HG03064 (cell line): ENCODE data around the gene HINFP.

Source experiments
- ATAC-seq: cut with Tn5 transposase; IDR thresholded peaks from one replicate; pipeline ENCODE4 v1.9.1; 2021; ENCODE audit warnings: low read depth; ENCODE audit not compliant: unreplicated experiment

HINFP gene, protein sequence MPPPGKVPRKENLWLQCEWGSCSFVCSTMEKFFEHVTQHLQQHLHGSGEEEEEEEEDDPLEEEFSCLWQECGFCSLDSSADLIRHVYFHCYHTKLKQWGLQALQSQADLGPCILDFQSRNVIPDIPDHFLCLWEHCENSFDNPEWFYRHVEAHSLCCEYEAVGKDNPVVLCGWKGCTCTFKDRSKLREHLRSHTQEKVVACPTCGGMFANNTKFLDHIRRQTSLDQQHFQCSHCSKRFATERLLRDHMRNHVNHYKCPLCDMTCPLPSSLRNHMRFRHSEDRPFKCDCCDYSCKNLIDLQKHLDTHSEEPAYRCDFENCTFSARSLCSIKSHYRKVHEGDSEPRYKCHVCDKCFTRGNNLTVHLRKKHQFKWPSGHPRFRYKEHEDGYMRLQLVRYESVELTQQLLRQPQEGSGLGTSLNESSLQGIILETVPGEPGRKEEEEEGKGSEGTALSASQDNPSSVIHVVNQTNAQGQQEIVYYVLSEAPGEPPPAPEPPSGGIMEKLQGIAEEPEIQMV

DNA sequence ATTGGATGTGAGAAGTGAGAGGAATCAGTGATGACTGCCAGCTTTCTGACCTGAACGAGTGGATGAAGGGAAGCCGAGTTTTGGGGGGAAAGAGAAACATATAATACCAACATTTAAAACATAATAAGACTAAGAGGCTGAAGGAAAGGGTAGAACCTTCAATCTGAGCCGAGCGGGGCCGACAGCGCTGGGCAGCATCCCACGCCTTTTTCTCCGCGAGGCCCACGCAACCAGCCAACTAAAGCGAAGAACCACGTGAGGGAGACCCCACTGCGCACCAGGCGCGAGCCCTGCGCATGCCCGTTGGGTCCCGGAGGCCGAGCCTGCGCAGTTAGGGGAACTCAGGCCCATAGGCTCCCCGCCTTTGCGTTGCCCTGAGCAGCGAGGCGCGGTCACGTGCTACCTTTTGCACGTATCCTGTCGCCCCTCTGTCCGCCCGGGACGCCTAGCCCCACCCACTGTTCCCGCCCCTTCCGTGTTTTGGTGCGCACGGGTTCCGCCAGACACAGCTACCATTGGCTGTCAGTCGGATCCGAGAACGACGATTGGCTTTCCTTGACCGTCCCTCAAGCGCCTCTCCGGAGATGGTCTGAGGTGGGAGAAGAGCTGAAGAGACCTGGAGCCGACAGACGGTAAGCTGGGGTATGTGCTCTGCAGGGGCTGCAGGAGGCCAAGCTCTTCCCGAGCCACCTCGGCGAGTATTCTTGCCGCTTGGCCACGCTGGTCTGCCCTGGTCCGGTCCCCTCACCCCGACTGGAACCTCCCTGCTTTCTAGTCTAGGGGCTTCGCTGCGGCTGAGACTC lies at the start of gene HINFP:
HINFP (plus strand) TSS at position 573 of the 803 bp plus-strand sequence. CDS start 5,365 bp downstream, outside the sequence.
- peak; percentile 97 for ATAC-seq

DNA sequence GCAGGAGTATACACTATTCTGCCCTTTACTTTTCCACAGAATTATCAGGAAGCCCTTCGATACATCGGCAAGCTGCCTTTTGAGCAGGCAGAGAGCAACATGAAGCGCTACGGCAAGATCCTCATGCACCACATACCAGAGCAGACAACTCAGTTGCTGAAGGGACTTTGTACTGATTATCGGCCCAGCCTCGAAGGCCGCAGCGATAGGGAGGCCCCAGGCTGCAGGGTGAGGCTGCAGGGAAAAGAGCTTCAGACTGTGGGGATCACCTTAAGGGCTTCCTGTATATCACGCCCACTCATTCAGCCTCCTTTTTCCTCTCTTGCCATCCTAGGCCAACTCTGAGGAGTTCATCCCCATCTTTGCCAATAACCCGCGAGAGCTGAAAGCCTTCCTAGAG lies 43.5 kb upstream of the HINFP start:
- ATAC-seq = no peak

DNA sequence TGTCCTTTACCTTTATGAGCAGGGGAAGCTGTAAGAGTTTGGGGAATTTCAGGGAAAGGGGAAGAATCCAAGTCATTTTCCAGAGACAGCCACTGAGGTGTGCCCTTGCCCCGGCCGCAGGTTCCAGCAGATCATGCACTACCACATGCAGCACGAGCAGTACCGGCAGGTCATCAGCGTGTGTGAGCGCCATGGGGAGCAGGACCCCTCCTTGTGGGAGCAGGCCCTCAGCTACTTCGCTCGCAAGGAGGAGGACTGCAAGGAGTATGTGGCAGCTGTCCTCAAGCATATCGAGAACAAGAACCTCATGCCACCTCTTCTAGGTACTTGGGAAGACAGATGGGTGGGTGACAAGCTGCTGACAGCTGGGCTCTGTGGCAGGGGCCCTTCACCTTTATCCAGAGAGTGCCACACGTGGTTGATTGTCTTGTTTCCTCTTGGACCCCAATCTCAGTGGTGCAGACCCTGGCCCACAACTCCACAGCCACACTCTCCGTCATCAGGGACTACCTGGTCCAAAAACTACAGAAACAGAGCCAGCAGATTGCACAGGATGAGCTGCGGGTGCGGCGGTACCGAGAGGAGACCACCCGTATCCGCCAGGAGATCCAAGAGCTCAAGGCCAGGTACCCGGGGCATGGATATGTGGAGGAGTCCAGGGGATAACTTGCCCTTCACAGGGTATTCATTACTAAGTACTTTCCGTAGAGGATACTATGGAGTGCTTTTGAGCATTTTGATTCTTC lies 42.5 kb upstream of the HINFP start:
- no peak for ATAC-seq

DNA sequence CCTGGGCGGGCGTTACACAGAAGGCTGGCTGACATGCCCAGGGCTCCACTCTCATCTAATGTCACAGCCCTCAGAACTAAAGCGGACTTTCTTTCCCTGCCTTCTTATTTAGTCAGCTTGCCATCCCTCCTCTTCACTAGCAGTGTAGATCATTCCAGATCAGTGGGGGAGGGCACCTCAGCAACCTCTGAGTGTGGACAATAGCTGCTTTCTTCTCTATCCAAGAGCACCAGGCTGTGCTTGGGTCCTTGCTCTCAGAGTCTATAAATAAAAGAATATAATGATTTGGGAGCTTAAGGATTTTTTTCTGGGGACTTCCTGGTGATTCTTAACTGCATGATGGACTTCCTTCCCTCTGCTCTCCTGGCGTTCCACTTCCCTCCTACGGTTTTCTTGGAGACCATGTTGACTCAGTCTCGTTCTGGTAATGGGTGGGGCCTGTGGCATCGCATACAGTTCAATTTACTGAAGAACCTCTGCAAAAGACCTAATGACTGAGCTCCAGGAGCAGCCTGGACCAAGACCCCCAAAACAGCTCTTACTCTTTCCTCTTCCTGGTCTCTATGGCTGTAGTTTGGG lies 39.6 kb upstream of the HINFP start:
- no peak for ATAC-seq

DNA sequence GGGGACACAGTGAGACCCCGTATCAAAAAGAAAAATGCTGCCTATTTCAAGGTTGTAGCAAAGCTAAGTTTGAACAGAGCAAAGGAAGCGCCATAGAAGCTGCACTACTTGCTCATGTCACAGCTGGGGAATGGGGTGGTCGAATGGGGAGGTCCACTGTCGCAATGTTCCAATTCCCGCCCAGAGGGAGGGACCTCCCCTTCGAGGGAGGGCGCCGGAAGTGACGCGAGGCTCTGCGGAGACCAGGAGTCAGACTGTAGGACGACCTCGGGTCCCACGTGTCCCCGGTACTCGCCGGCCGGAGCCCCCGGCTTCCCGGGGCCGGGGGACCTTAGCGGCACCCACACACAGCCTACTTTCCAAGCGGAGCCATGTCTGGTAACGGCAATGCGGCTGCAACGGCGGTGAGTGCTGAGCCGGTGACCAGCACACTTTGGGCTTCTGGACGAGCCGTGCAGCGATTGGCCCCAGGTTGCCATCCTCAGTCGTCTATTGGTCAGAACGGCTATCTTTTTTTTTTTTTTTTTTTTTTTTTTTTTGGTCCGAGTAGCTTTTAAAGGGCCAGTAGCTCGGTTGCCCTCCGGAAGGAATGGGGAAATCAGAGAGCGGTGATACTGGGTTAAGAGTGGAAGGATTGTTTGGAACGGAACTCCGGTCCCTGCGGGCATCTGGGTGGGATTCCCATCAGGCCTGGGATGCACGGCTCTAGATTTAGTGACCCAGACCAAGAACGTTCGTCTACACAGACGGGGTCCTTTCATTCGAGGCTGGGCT lies 36.5 kb upstream of the HINFP start, which contains the start of gene HMBS:
HMBS (plus strand) TSS at position 219 of the 774 bp plus-strand sequence; CDS start at position 372, 153 bp downstream.
- ATAC-seq = peak; percentile 75

DNA sequence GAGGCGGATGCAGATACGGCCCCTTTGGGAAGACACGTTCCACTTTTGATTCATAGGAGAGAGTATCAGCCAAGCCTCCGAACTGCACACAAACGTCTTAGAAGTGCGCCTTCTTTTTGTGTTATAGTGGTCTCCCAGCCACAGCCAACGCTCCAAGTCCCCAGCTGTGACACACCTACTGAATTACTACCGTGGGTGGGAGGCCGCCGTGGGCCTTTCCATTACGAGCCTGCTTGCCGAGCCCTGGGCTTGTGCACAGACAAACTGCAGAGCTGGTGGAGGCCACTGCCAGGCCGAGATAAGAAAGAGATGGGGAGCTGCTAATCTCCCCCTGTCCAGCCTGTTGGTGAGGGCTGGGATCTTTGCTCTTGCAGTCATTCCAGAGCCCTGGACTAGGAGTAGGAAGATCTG lies 35.9 kb upstream of the HINFP start:
- no peak for ATAC-seq

DNA sequence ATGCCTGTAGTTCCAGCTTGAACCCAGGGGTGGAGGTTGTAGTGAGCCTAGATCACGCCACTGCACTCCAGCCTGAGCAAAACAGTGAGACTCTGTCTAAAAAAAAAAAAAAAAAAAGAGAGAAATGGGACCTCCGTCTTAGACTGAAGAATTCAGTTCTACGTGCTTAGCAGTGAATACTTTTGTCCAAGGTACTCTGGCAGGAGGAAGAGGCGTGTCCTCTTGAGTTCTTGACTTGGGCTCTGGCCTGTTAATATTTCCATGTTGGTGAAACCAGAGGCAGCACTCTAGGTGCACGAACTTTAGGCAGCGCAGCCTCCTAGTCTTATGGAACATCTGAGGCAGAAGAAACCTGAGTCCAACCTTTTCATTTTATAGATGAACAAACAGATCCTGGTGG lies 34.3 kb upstream of the HINFP start:
- ATAC-seq = no peak

DNA sequence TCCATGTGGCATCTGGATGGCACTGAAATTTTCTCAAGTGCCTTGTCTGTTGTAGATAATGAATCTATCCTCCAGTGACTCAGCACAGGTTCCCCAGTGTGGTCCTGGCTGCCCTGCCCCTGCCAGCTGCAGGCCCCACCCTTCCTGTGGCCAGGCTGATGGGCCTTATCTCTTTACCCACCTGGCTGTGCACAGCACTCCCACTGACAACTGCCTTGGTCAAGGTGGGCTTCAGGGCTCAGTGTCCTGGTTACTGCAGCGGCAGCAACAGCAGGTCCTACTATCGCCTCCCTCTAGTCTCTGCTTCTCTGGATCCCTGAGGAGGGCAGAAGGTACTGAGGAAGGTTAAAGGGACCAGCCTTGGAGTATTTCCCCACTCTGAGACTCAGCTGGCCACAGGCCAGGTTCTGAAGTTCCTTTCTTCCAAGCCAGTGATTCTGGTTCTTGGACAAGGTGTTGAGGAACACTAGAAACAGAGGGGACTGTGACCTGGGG lies 33.6 kb upstream of the HINFP start:
- ATAC-seq = no peak

DNA sequence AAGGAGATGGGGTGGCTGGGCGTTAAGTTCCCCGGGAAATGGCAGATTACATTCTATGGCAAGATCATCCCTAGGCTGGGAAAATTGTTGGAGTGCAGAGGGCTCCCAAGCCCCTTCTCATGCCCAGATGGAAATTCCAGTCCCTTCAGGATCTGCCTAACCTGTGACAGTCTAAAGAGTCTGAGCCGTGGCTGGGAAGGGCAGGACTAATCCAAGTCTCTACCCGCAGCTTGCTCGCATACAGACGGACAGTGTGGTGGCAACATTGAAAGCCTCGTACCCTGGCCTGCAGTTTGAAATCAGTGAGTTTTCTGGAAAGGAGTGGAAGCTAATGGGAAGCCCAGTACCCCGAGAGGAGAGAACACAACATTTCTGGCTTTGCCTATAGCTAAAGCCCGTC lies 33.0 kb upstream of the HINFP start:
- ATAC-seq = no peak

DNA sequence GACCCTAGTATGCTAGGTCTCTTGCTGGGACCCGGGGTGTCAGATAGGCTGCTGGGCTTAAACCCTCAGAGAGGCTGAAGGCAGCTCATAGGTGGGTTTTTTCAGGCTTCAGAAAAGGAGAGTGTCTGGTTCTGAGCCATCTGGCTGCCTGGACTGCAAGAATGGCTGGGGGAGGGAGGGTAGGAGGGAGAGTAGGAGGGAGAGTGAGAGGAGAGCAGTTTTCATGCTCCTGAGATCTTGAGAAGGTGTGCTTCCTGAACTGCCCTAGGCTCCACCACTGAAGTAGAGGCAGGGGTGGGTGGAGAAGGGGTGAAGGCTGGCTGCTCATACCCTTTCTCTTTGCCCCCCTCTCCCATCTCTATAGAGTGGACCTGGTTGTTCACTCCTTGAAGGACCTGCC lies 32.1 kb upstream of the HINFP start:
- ATAC-seq = no peak

DNA sequence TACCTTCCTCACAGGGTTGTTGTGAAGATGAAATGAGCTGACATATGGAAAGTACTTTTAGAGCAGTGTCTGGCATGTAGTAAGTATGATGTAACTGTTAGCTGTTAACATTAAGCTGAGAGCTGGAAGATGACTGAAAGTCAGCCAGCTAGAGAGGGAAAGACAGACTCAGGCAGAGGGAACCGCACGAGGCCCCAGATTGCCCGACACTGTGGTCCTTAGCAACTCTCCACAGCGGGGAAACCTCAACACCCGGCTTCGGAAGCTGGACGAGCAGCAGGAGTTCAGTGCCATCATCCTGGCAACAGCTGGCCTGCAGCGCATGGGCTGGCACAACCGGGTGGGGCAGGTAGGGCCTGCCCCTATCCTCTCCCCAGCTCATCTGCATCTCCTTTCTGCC lies 30.2 kb upstream of the HINFP start:
- no peak for ATAC-seq

DNA sequence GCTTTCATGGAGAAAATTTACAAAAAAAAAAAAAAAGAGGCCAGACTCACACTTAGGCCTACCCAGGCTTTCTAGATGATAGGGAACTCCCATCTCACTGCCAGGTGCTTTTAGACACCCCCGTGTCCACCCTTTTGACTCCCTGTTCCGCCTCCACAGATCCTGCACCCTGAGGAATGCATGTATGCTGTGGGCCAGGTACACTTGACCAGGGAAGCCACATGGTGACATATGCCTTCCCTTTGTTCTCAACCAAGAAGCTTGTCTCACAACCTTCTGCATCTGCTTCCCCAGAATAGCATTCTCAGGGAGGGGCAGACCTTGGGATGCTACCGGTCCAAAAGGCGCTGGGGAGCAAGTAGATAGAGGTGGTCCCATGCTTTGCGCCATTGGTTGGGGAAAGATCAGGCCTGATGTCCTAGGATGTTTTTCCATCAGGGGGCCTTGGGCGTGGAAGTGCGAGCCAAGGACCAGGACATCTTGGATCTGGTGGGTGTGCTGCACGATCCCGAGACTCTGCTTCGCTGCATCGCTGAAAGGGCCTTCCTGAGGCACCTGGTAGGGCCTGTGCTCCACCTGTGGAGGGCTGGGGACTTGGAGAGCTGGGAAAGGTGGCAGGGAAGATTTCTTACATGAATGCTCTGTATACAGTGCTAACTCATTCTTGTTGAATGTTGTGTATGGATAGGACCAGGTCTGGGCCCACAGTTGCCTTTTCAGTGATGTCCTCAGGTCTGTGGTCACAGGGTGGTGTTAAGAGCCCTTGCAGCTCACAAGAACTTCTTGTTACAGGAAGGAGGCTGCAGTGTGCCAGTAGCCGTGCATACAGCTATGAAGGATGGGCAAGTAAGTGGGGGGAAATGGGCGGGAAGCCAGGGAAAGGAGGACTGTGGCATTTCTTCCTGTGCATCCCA lies 29.2 kb upstream of the HINFP start:
- ATAC-seq = no peak

DNA sequence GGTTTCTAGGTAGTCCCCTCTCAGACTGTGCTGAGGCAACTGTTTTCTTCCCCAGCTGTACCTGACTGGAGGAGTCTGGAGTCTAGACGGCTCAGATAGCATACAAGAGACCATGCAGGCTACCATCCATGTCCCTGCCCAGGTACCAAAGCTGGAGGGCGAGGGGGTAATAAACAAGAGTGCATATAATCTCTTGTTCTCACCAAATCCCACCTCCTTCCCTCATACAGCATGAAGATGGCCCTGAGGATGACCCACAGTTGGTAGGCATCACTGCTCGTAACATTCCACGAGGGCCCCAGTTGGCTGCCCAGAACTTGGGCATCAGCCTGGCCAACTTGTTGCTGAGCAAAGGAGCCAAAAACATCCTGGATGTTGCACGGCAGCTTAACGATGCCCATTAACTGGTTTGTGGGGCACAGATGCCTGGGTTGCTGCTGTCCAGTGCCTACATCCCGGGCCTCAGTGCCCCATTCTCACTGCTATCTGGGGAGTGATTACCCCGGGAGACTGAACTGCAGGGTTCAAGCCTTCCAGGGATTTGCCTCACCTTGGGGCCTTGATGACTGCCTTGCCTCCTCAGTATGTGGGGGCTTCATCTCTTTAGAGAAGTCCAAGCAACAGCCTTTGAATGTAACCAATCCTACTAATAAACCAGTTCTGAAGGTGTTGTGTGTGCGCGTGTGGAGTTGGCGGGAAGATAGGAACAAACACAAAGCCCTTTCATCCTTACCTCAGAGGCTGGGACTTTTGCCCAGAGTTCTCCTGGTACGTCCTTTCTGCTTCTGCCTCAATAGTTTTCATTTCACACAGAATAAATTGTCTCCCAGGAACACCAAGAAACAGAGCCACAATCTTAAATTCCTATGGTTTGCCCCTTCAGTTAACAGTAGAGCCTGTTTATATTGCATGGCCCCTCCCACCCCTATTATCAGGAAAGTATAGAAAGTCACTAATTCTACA lies 28.2 kb upstream of the HINFP start:
- ATAC-seq = no peak

DNA sequence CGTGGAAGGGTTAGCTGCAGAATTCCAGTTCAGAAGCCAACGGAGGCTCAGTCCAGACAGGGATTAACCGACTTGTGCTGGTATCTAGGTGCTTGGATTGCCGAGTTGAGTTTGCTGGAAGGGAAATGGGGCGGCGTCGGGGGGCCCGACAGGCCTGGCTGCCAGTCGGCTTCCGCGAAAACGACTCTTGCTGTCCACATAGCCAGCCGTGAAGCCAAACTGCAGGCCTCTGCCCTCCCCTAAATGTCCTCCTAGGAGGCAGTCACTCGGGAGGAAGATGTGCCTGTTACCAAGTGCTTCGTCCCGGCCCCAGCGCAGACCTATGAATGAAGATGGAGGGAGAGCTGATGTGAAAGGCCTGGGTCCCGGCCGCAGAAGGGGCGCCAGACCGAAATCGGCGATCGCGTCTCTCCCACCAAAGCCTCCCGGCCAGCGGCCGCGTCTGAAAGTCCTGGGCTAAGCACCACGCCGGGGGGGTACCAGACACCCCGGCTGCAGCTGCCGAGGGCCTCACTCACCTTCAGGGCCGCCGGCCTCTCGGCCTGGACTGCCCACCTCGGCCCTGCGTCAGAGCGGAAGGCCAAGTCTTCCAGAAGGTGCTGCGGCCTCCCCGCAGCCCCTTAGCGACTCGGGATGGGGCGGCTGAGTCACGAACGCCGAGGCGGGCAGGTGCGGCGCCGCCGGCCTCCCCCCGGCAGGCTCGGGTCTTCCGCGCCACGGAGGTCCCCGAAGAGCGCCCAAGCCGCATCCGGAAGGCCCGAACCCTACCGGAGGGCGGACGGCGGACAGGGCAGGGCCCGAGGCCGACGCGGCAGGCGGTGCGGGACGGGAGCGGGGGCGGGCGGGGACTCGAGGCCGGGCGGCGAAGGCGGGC lies 27.2 kb upstream of the HINFP start:
- ATAC-seq = peak; percentile 5

DNA sequence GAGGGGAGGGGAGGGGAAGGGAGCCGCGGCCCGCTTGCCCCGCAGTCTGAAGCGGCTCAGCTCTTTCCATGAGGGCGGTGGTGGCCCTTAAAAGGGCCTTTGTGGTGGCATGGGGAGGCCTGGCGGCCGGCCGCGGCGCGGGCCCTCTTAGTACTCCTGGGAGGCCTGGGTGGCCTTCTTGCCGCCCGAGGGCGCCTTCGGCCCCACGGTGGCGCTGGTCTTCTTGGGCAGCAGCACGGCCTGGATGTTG lies 26.6 kb upstream of the HINFP start:
- ATAC-seq = peak; percentile 48

DNA sequence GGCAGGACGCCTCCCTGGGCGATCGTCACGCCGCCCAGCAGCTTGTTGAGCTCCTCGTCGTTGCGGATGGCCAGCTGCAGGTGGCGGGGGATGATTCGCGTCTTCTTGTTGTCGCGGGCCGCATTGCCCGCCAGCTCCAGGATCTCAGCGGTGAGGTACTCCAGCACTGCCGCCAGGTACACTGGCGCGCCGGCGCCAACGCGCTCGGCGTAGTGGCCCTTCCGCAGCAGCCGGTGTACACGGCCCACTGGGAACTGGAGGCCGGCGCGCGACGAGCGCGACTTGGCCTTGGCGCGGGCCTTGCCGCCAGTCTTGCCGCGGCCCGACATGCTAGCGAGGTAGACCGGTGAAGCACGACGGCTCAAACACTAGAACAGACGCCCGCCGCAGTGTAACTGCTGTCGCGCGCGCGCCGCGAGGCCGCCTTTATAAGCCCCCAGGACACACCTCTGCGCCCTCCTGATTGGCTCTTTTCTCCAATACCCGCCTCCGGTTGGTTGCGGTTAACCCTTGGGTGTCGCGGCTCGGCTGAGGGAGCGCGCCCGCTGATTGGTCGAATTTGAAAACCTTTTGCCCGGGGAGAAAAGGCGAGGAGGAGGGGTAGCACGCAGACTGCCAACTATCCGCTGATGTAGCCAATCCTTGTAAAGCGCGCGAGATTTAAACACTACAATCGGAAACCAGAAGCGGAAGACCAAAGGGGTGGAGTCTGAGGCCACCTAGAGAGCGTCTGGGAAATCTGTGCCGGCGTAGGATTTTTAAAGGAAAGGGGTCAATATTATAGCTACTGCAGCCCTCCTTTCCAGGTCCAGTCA lies 26.1 kb upstream of the HINFP start:
- ATAC-seq = peak; percentile 70
